SK-N-SH (cell line): ENCODE data around the gene ELMO1.

Source experiments
- JUND ChIP-seq: IDR thresholded peaks from 2 replicates; pipeline ENCODE4 v1.4.0; 2012
- POLR2AphosphoS5 ChIP-seq: IDR thresholded peaks from 2 replicates; pipeline ENCODE4 v1.6.1; 2012; ENCODE audit warnings: low read depth, low read length

DNA sequence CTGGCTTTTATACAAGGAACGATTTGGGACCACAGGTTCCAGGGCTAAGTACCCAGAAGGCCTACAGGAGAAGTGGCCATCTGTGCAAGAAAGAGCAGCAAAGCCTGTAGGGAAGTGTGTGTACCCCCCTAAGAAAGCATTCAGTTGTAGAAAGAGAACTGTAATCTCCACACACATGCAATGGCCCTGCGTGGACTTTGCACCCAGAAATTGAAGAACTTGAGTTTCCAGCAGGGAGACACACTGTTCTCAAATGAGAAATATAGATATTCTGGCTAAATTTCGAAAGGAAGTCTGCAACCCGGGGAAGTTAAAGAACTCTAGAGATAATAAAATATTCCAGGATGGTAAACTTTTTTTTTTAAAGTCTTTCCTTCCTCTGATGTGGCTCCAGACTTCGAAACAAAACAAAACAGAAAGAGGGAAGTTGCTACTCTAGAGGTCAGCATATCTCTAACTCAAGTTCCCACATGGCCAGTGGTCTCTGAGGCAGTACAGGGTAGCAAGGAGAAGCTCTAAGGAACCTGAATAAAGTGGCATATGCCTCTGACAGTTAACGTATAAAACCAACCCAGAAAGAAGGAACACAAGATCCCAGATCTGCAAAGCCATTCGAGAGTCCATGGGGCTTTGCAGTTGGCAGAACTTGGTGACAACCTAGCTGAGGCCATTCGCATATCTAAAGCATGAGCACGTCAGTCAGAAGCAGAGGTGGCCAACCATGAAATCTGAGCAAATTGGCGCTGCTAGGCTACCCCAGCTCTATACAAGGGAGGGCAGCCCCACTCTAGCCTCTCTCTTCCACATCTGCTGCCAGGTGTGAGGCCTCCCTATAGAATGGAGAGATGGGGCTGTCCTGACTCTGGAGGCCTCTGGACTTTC, 56.6 kb downstream of the ELMO1 start:
- TF ChIP-seq POLR2AphosphoS5 (no peak), JUND (no peak)
